HEK293 (cell line): ENCODE measurements around the gene RPS15.

Experiments
- SP2 ChIP-seq: fragments of 450-650 bp; formaldehyde crosslinking; IDR thresholded peaks from 2 replicates; pipeline ENCODE4 v1.5.1; 2016; ENCODE audit warnings: missing biosample characterization, missing genetic modification characterization
- ZNF121 ChIP-seq: fragments of 450-650 bp; formaldehyde crosslinking; IDR thresholded peaks from 2 replicates; pipeline ENCODE4 v1.5.1; 2016; ENCODE audit warnings: missing biosample characterization, missing genetic modification characterization
- ZNF416 ChIP-seq: fragments of 450-650 bp; formaldehyde crosslinking; IDR thresholded peaks from 2 replicates; pipeline ENCODE4 v1.5.1; 2016; ENCODE audit warnings: missing biosample characterization, missing genetic modification characterization
- TF ChIP-seq, protein P1 (sequence below): fragments of 450-650 bp; formaldehyde crosslinking; IDR thresholded peaks from 2 replicates; pipeline ENCODE4 v1.5.1; 2016; ENCODE audit warnings: missing biosample characterization, missing genetic modification characterization
- TF ChIP-seq, protein P2 (sequence below): fragments of 450-650 bp; formaldehyde crosslinking; IDR thresholded peaks from 2 replicates; pipeline ENCODE4 v1.5.1; 2016; ENCODE audit warnings: missing biosample characterization, missing genetic modification characterization, low read depth
- TF ChIP-seq, protein P3 (sequence below): fragments of 450-650 bp; formaldehyde crosslinking; IDR thresholded peaks from 2 replicates; pipeline ENCODE4 v1.5.1; 2016; ENCODE audit warnings: missing biosample characterization, missing genetic modification characterization

DNA sequence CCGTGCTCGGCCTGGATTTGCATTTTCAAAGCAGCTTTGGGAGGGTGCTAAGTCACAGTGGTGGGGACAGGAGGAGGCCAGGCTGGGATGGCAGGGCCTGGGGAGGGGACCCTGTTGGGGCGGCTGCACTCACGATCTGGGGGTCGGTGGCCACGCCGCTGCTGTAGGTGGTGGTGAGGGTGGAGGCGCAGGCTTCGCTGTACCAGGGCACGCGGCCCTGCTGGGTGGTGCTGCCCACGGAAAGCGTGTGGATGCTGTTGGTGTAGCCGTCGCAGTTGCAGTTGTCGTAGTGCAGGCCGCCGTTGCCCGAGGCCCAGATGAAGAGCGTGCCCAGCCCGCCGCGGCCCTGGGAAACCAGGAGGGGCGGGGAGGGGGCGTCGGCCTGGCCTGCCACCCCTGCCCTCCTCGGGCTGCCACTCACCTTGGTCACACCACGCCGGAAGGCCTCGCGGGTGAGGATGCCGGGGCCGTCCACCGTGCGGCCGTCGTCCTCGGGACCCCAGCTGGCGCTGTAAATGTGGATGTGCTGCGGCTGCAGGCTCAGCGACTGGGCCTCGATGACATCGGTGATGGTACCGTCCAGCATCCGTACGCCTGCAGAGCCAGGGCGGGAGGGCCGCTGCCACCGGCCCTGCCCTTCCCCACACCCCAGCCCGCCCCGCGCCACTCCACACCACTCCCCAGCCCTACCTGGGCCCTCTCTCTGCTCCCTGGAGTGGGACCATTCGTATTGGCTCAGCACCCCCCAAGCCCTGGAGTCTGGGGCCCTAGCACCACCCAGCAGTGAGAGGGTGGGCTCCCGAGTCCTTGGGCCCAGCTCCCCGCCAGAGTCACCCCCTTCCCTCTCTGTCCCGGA, 48.8 kb downstream of the RPS15 start:
- TF ChIP-seq, protein P1, sequence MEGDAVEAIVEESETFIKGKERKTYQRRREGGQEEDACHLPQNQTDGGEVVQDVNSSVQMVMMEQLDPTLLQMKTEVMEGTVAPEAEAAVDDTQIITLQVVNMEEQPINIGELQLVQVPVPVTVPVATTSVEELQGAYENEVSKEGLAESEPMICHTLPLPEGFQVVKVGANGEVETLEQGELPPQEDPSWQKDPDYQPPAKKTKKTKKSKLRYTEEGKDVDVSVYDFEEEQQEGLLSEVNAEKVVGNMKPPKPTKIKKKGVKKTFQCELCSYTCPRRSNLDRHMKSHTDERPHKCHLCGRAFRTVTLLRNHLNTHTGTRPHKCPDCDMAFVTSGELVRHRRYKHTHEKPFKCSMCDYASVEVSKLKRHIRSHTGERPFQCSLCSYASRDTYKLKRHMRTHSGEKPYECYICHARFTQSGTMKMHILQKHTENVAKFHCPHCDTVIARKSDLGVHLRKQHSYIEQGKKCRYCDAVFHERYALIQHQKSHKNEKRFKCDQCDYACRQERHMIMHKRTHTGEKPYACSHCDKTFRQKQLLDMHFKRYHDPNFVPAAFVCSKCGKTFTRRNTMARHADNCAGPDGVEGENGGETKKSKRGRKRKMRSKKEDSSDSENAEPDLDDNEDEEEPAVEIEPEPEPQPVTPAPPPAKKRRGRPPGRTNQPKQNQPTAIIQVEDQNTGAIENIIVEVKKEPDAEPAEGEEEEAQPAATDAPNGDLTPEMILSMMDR (tag by site-specific recombination): no peak
- TF ChIP-seq ZNF416 (no peak), ZNF121 (tag by site-specific recombination) (no peak), SP2 (tag by site-specific recombination) (no peak)
- TF ChIP-seq, protein P2, sequence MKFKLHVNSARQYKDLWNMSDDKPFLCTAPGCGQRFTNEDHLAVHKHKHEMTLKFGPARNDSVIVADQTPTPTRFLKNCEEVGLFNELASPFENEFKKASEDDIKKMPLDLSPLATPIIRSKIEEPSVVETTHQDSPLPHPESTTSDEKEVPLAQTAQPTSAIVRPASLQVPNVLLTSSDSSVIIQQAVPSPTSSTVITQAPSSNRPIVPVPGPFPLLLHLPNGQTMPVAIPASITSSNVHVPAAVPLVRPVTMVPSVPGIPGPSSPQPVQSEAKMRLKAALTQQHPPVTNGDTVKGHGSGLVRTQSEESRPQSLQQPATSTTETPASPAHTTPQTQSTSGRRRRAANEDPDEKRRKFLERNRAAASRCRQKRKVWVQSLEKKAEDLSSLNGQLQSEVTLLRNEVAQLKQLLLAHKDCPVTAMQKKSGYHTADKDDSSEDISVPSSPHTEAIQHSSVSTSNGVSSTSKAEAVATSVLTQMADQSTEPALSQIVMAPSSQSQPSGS: no peak
- TF ChIP-seq, protein P3, sequence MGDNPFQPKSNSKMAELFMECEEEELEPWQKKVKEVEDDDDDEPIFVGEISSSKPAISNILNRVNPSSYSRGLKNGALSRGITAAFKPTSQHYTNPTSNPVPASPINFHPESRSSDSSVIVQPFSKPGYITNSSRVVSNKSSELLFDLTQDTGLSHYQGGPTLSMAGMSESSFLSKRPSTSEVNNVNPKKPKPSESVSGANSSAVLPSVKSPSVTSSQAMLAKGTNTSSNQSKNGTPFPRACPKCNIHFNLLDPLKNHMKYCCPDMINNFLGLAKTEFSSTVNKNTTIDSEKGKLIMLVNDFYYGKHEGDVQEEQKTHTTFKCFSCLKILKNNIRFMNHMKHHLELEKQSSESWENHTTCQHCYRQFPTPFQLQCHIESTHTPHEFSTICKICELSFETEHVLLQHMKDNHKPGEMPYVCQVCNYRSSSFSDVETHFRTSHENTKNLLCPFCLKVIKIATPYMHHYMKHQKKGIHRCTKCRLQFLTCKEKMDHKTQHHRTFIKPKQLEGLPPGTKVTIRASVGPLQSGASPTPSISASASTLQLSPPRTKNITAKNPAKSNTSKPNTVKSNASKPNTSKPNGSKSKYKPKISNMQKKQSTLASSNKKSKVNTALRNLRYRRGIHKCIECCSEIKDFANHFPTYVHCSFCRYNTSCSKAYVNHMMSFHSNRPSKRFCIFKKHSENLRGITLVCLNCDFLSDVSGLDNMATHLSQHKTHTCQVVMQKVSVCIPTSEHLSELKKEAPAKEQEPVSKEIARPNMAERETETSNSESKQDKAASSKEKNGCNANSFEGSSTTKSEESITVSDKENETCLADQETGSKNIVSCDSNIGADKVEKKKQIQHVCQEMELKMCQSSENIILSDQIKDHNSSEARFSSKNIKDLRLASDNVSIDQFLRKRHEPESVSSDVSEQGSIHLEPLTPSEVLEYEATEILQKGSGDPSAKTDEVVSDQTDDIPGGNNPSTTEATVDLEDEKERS (tag by site-specific recombination): no peak
